OCI-LY7 (cell line): ENCODE results near the gene PDZD7.

ENCODE experiments used
- EZH2phosphoT487 ChIP-seq: fragments of 200-600 bp; sonication (generic); IDR thresholded peaks from 2 replicates; pipeline ENCODE4 v1.6.1; 2018; ENCODE audit warnings: low read depth, borderline replicate concordance, mild to moderate bottlenecking, mixed run types, antibody characterized with exemption, low read length, moderate library complexity, mixed read lengths
- TF ChIP-seq, protein P1 (sequence below): fragments of 200-600 bp; sonication (generic); conservative IDR thresholded peaks from 2 replicates; pipeline ENCODE4 v1.5.1; 2014; ENCODE audit warnings: mild to moderate bottlenecking, antibody characterized with exemption, low read length, moderate library complexity, mixed read lengths

DNA sequence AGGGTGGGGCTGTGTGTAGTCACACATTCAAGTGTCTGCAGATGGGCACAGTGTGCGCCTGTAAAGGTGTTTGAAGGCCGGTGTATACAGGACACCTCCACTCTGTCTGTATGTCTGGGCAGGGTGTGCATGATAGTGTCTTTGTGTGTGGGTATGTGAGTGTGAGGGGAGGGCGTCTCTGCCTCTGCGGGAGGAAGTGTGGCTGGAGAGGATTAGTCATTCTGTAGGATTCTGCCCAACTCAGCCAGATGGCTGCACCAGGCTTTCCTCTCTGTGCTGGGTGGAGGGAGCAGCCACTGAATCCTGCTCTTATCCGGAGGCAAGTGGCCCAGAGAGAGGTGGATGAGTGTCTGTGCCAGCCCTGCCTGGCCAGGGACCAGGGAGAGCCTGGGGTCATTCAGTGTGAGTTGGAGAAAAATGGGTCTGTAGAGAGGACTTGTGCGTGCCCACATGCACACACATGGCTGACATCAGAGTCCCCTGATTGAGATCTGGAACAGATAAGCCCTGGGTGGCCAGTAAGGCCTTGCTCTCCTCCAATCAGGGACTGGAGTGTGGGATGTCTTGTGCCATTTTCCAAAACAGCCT is 1.8 kb upstream of the PDZD7 start:
- TF ChIP-seq, protein P1, sequence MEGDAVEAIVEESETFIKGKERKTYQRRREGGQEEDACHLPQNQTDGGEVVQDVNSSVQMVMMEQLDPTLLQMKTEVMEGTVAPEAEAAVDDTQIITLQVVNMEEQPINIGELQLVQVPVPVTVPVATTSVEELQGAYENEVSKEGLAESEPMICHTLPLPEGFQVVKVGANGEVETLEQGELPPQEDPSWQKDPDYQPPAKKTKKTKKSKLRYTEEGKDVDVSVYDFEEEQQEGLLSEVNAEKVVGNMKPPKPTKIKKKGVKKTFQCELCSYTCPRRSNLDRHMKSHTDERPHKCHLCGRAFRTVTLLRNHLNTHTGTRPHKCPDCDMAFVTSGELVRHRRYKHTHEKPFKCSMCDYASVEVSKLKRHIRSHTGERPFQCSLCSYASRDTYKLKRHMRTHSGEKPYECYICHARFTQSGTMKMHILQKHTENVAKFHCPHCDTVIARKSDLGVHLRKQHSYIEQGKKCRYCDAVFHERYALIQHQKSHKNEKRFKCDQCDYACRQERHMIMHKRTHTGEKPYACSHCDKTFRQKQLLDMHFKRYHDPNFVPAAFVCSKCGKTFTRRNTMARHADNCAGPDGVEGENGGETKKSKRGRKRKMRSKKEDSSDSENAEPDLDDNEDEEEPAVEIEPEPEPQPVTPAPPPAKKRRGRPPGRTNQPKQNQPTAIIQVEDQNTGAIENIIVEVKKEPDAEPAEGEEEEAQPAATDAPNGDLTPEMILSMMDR: no peak
- no peak for TF ChIP-seq EZH2phosphoT487
